Activated CD4-positive, alpha-beta T cell treated with anti-CD3 and anti-CD28 coated beads for 24 hours (primary cell): ENCODE measurements around the gene NCAM1.

Experiments used
- DNase-seq, 2 donors: peaks; one replicate each; pipeline ENCODE4 v3.0.0-alpha.2; 2020; ENCODE audit warnings: low read depth in 2 of 2

Gene NCAM1

GRCh38 chr11:112968941-112969713 lies 7.9 kb downstream of the NCAM1 start:
- DNase-seq = no peak

- DNase-seq = no peak
Measured at GRCh38 chr11:112971195-112971594, 10.0 kb downstream of the NCAM1 start.

GRCh38 chr11:112971827-112972226 lies 10.6 kb downstream of the NCAM1 start:
- DNase-seq = no peak

- no peak for DNase-seq
Measured at GRCh38 chr11:112972399-112973145, 11.4 kb downstream of the NCAM1 start.

GRCh38 chr11:112975051-112975450 lies 13.8 kb downstream of the NCAM1 start:
- DNase-seq = no peak

- no peak for DNase-seq
Measured at GRCh38 chr11:112975493-112975892, 14.3 kb downstream of the NCAM1 start.

- no peak for DNase-seq
Measured at GRCh38 chr11:112977755-112978154, 16.5 kb downstream of the NCAM1 start.

GRCh38 chr11:112983887-112984286 lies 22.7 kb downstream of the NCAM1 start:
- no peak for DNase-seq

GRCh38 chr11:112989198-112989597 lies 28.0 kb downstream of the NCAM1 start:
- DNase-seq = no peak

- DNase-seq = no peak
Measured at GRCh38 chr11:112993808-112994207, 32.6 kb downstream of the NCAM1 start.

- DNase-seq = no peak
Measured at GRCh38 chr11:112995423-112996090, 34.3 kb downstream of the NCAM1 start.

GRCh38 chr11:112996994-112997393 lies 35.8 kb downstream of the NCAM1 start:
- no peak for DNase-seq

- DNase-seq = no peak
Measured at GRCh38 chr11:112997857-112998466, 36.7 kb downstream of the NCAM1 start.

- DNase-seq = no peak
Measured at GRCh38 chr11:112999520-112999919, 38.3 kb downstream of the NCAM1 start.

GRCh38 chr11:113001709-113002108 lies 40.5 kb downstream of the NCAM1 start:
- no peak for DNase-seq

GRCh38 chr11:113006896-113007445 lies 45.8 kb downstream of the NCAM1 start:
- no peak for DNase-seq

GRCh38 chr11:113014262-113015097 lies 53.3 kb downstream of the NCAM1 start:
- DNase-seq = no peak

GRCh38 chr11:113015098-113015455 lies 53.9 kb downstream of the NCAM1 start:
- DNase-seq = no peak

GRCh38 chr11:113016905-113017304 lies 55.7 kb downstream of the NCAM1 start:
- DNase-seq = no peak

GRCh38 chr11:113018913-113019312 lies 57.7 kb downstream of the NCAM1 start:
- DNase-seq = no peak

- no peak for DNase-seq
Measured at GRCh38 chr11:113019711-113020110, 58.5 kb downstream of the NCAM1 start.
